ENCODE measurements around the gene ATG7. TPM values are rescaled to one million over a fixed set of nuclear protein-coding genes. Genes with fewer than 3 reads are reported as not detected.

The ATG7 gene
- total RNA-seq, 1 donor from 2014 or later, result 61.7 TPM

- DNase-seq, result no peak
- TF ChIP-seq, protein P1, sequence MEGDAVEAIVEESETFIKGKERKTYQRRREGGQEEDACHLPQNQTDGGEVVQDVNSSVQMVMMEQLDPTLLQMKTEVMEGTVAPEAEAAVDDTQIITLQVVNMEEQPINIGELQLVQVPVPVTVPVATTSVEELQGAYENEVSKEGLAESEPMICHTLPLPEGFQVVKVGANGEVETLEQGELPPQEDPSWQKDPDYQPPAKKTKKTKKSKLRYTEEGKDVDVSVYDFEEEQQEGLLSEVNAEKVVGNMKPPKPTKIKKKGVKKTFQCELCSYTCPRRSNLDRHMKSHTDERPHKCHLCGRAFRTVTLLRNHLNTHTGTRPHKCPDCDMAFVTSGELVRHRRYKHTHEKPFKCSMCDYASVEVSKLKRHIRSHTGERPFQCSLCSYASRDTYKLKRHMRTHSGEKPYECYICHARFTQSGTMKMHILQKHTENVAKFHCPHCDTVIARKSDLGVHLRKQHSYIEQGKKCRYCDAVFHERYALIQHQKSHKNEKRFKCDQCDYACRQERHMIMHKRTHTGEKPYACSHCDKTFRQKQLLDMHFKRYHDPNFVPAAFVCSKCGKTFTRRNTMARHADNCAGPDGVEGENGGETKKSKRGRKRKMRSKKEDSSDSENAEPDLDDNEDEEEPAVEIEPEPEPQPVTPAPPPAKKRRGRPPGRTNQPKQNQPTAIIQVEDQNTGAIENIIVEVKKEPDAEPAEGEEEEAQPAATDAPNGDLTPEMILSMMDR (IDR thresholded peaks at IDR 0.05), result no peak
- Histone ChIP-seq H3K4me1 (peaks cover 68% of the 10 kb centered on the region), H3K36me3 (peaks cover 6% of the 10 kb centered on the region), H3K27me3 (ENCODE audit: low read depth) (no peaks in the 10 kb centered on the region), H3K9me3 (no peaks in the 10 kb centered on the region), H3K4me3 (peak overlapping the region; percentile 8), H3K27ac (peak overlapping the region; percentile 76)
- intact Hi-C loops (cut with DNase I), result no loop called here
- no peak for ATAC-seq
Observed at GRCh38 chr3:11288021-11288491, 15.9 kb downstream of the ATG7 start.

DNA sequence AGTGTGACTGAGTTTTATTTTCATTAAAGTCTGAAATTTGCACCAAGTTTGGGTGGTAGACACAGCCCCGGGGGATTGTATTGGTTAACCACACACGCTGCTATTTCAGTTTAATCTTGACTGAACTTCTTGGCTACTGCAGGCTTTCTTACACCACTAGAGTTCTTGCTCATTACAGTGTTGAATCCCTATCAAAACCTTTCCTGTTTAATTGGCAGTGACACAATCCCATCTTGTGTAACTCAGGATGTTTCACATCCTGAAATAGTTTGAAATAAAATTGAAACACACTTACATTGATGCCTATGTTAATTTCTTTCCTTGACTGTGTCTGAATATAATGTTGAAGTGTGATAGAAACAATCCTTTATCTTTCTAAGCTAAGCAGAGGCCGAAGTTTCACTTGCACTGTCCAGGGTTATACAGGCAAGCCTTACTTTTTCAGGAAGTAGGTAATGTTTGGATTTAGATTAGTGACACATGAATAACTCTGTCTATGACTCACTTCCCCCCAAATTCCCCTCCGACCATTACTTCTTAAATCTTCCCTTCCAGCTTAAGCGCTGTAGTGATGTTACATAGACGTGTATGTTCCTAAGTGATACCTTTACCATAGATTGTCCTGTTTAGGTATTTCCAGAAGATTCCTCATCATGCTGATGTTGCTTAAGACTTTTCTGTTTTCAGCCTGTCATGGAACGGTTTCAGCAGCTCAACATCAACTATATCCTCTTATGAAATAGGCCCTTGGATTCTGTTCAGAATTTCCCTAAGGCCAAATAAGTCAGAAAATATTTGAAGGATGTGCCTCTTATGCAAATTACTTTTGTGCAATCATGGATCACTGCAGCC is 16.8 kb downstream of the ATG7 start:
- H3K9me3 ChIP-seq, result no peaks in the 10 kb centered on the region
- H3K27me3 ChIP-seq (ENCODE audit: low read depth), result no peaks in the 10 kb centered on the region
- H3K27ac ChIP-seq, result peak overlapping the region; percentile 76
- intact Hi-C loops (cut with DNase I), result no loop called here
- peak; percentile 85 to 90 for ATAC-seq
- TF ChIP-seq, protein P1 (IDR thresholded peaks at IDR 0.05), result no peak
- DNase-seq, result no peak
- no peak overlapping the region for H3K4me3 ChIP-seq
- no peaks in the 10 kb centered on the region for H3K36me3 ChIP-seq
- H3K4me1 ChIP-seq, result peaks cover 62% of the 10 kb centered on the region

DNA sequence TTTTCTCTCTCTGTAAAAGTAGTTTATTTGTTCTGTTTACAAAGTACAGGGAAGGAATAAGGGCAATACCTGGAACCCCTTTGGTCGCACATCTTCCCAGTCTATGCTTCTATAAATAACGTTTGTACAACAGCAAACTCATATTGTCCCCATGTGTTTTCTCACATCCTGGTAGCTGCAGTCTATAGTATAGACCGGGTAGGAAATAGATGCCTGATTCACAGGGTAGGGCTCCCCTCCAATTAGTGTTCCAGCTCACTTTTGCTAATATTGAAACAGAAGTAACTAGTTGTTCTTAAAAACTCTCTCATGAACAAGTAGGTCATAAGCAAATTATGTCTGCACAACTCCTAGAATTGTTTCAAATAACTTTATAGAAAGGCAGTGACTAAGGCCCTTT is 17.7 kb downstream of the ATG7 start:
- no peaks in the 10 kb centered on the region for H3K27me3 ChIP-seq (ENCODE audit: low read depth)
- intact Hi-C loops (cut with DNase I), result no loop called here
- H3K4me3 ChIP-seq, result no peak overlapping the region
- H3K36me3 ChIP-seq, result no peaks in the 10 kb centered on the region
- H3K4me1 ChIP-seq, result peaks cover 62% of the 10 kb centered on the region
- DNase-seq (no peak), ATAC-seq (no peak)
- H3K27ac ChIP-seq, result peak overlapping the region; percentile 76
- TF ChIP-seq, protein P1 (IDR thresholded peaks at IDR 0.05), result no peak
- H3K9me3 ChIP-seq, result no peaks in the 10 kb centered on the region

DNA sequence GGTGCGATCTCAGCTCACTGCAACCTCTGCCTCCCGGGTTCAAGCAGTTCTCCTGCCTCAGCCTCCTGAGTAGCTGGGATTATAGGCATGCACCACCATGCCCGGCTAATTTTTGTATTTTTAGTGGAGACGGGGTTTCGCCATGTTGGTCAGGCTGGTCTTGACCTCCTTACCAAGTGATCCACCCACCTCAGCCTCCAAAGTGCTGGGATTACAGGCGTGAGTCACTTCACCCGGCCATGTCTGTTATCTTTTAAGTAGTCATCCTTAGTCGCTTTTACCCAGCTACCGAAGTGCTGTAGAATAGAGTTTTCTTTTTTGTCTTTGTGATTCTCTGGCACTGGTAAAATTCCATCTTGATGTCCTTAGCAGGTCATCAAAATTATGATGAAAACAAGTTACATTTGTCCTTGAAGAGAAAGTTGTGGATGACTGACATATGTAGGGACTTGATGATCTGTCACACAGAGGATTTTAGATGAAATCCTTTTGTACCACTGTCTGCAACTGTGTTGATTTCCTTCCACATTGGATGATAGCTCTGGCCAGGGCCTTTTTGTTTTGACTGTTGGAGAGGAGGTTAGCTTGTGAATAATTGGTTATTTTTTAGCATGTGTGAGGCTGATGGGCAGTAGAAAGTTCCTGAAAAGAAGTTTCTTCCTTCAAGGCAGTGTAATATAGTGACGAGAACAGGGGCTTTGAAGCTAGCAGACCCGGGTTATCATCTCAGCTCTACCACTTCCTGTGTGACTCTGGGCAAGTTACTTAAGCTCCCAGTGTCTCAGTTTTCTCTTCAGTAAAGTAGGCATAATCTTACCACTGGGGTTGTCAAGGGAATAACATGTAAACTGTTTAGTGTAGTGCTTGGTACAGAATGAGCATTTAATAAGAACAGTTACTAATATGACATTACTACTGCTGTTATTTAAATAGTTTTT is 18.8 kb downstream of the ATG7 start:
- H3K36me3 ChIP-seq, result no peaks in the 10 kb centered on the region
- H3K4me1 ChIP-seq, result peaks cover 60% of the 10 kb centered on the region
- intact Hi-C loops (cut with DNase I), result no loop called here
- ATAC-seq, result peak; percentile 34 to 40
- peak overlapping the region; percentile 76 for H3K27ac ChIP-seq
- H3K4me3 ChIP-seq, result no peak overlapping the region
- no peak for DNase-seq
- TF ChIP-seq, protein P1 (IDR thresholded peaks at IDR 0.05), result no peak
- H3K9me3 ChIP-seq, result no peaks in the 10 kb centered on the region
- H3K27me3 ChIP-seq (ENCODE audit: low read depth), result no peaks in the 10 kb centered on the region

DNA sequence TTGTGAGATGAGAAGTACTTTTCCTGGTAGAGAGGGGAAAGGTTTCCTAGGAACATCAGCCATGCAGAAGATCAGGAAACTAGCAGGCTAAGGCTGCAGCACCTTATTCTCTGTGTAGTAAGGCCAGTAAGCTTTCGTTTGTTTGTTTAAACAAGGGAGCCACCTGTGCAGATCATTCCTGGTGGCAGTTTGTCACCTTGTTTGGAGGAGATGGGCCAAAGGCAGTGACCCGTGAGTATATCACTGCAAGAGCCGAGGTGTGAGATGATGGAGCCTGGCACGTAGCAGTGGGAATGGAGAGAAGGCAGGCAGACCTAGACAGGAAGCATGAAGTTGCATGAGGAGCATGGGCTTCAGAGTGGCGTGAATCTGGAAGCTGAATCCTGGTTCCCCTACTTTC is 19.6 kb downstream of the ATG7 start:
- ATAC-seq, result no peak
- H3K27me3 ChIP-seq (ENCODE audit: low read depth), result no peaks in the 10 kb centered on the region
- H3K9me3 ChIP-seq, result no peaks in the 10 kb centered on the region
- DNase-seq, result no peak
- no peak overlapping the region for H3K4me3 ChIP-seq
- H3K4me1 ChIP-seq, result peaks cover 52% of the 10 kb centered on the region
- no peaks in the 10 kb centered on the region for H3K36me3 ChIP-seq
- intact Hi-C loops (cut with DNase I), result no loop called here
- H3K27ac ChIP-seq, result peak overlapping the region; percentile 7
- TF ChIP-seq, protein P1 (IDR thresholded peaks at IDR 0.05), result no peak

All from lower lobe of right lung (tissue), 2 donors.